Muscle layer of duodenum (tissue), 2 donors: Measurements from ENCODE around the gene AMBRA1.
A peak's percentile ranks its signal among the peaks of the same experiment; 100 is the strongest.

Source experiments
- H3K27ac ChIP-seq: one replicate; pipeline ENCODE4 v1.7.0; 2013; ENCODE audit warnings: mild to moderate bottlenecking, low read length
- H3K27me3 ChIP-seq: one replicate; pipeline ENCODE4 v1.7.0; 2013; ENCODE audit warnings: low read depth, mild to moderate bottlenecking, control low read depth, low read length
- H3K36me3 ChIP-seq, 2 donors: one replicate each; pipeline ENCODE4 v1.7.0; 2013; ENCODE audit warnings: low read length in 2 of 2, control low read depth in 1 of 2, mild to moderate bottlenecking in 1 of 2; ENCODE audit not compliant: insufficient read depth in 2 of 2, control insufficient read depth in 1 of 2
- H3K4me1 ChIP-seq, 2 donors: one replicate each; pipeline ENCODE4 v1.7.0; 2013; ENCODE audit warnings: low read length in 2 of 2, mild to moderate bottlenecking in 2 of 2, control low read depth in 1 of 2, moderate library complexity in 1 of 2; ENCODE audit not compliant: insufficient read depth in 2 of 2, control insufficient read depth in 1 of 2
- H3K4me3 ChIP-seq, 2 donors: one replicate each; pipeline ENCODE4 v1.7.0; 2013; ENCODE audit warnings: low read length in 2 of 2, low read depth in 1 of 2, mild to moderate bottlenecking in 1 of 2
- H3K9me3 ChIP-seq, 2 donors: one replicate each; pipeline ENCODE4 v1.7.0; 2013; ENCODE audit warnings: low read length in 2 of 2, control low read depth in 1 of 2, mild to moderate bottlenecking in 1 of 2; ENCODE audit not compliant: control insufficient read depth in 1 of 2
- donor health status: healthy.

The AMBRA1 gene

GRCh38 chr11:46387456-46387855, 206.4 kb downstream of the AMBRA1 start:
- Histone ChIP-seq H3K27ac (no peak overlapping the region), H3K4me3 (no peak overlapping the region), H3K36me3 (no peaks in the 10 kb centered on the region), H3K9me3 (no peaks in the 10 kb centered on the region), H3K27me3 (peaks cover 40% of the 10 kb centered on the region), H3K4me1 (peaks cover 4 to 33% of the 10 kb centered on the region in 2 donors)

DNA sequence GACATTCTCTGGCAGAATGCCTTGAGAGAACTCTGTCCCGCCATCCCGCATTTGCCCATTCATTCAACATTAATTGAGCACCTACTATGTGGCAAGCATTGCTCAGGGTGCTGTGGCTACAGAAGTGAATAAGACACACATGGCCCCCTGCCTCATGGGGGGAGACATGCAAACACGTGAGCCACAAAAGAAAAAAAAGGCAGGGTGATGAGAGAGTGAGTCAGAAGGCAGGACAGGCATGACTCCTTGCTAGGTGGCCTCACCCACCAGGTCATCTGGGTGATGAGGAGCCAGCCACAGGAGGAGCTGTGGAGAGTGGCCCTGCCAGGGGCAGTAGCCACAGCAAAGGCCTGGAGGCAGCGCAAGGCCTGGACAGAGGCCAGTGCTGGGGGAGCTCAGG, 207.1 kb downstream of the AMBRA1 start:
- H3K27ac ChIP-seq = no peak overlapping the region
- no peaks in the 10 kb centered on the region for H3K9me3 ChIP-seq
- peaks cover 40% of the 10 kb centered on the region for H3K27me3 ChIP-seq
- peaks cover 4 to 36% of the 10 kb centered on the region in 2 donors for H3K4me1 ChIP-seq
- no peak overlapping the region for H3K4me3 ChIP-seq
- H3K36me3 ChIP-seq = no peaks in the 10 kb centered on the region

- Histone ChIP-seq H3K27me3 (peaks cover 38% of the 10 kb centered on the region), H3K27ac (no peak overlapping the region), H3K4me1 (peaks cover 4 to 34% of the 10 kb centered on the region in 2 donors), H3K4me3 (no peak overlapping the region), H3K36me3 (no peaks in the 10 kb centered on the region), H3K9me3 (no peaks in the 10 kb centered on the region)
Measured at GRCh38 chr11:46386005-46386578, 207.7 kb downstream of the AMBRA1 start.

GRCh38 chr11:46385169-46386004, 208.4 kb downstream of the AMBRA1 start:
- Histone ChIP-seq H3K27ac (no peak overlapping the region), H3K4me3 (no peak overlapping the region), H3K4me1 (peaks cover 4 to 32% of the 10 kb centered on the region in 2 donors), H3K36me3 (no peaks in the 10 kb centered on the region), H3K27me3 (peaks cover 31% of the 10 kb centered on the region), H3K9me3 (no peaks in the 10 kb centered on the region)

GRCh38 chr11:46383974-46384701, 209.7 kb downstream of the AMBRA1 start:
- Histone ChIP-seq H3K36me3 (no peaks in the 10 kb centered on the region), H3K27me3 (peaks cover 20% of the 10 kb centered on the region), H3K9me3 (no peaks in the 10 kb centered on the region), H3K4me1 (peaks cover 4 to 21% of the 10 kb centered on the region in 2 donors), H3K27ac (peak overlapping the region; percentile 14), H3K4me3 (no peak overlapping the region)

- Histone ChIP-seq H3K9me3 (no peaks in the 10 kb centered on the region), H3K4me1 (peaks cover 0 to 20% of the 10 kb centered on the region in 2 donors), H3K36me3 (no peaks in the 10 kb centered on the region), H3K27me3 (peaks cover 12% of the 10 kb centered on the region), H3K4me3 (no peak overlapping the region), H3K27ac (peak overlapping the region; percentile 14)
Measured at GRCh38 chr11:46383404-46383758, 210.4 kb downstream of the AMBRA1 start.

- peaks cover 7% of the 10 kb centered on the region for H3K27me3 ChIP-seq
- no peak overlapping the region for H3K27ac ChIP-seq
- H3K4me3 ChIP-seq = peak overlapping the region; percentile 44 to 62
- H3K9me3 ChIP-seq = no peaks in the 10 kb centered on the region
- peaks cover 0 to 20% of the 10 kb centered on the region in 2 donors for H3K4me1 ChIP-seq
- H3K36me3 ChIP-seq = peaks cover 2 to 4% of the 10 kb centered on the region in 2 donors
Measured at GRCh38 chr11:46382646-46383403, 211.0 kb downstream of the AMBRA1 start.

- Histone ChIP-seq H3K4me3 (peak overlapping the region; percentile 44 to 62), H3K9me3 (no peaks in the 10 kb centered on the region), H3K4me1 (peaks cover 0 to 20% of the 10 kb centered on the region in 2 donors), H3K27me3 (peaks cover 7% of the 10 kb centered on the region), H3K36me3 (peaks cover 3 to 12% of the 10 kb centered on the region in 2 donors), H3K27ac (no peak overlapping the region)
Measured at GRCh38 chr11:46381819-46382645, 211.8 kb downstream of the AMBRA1 start.

DNA sequence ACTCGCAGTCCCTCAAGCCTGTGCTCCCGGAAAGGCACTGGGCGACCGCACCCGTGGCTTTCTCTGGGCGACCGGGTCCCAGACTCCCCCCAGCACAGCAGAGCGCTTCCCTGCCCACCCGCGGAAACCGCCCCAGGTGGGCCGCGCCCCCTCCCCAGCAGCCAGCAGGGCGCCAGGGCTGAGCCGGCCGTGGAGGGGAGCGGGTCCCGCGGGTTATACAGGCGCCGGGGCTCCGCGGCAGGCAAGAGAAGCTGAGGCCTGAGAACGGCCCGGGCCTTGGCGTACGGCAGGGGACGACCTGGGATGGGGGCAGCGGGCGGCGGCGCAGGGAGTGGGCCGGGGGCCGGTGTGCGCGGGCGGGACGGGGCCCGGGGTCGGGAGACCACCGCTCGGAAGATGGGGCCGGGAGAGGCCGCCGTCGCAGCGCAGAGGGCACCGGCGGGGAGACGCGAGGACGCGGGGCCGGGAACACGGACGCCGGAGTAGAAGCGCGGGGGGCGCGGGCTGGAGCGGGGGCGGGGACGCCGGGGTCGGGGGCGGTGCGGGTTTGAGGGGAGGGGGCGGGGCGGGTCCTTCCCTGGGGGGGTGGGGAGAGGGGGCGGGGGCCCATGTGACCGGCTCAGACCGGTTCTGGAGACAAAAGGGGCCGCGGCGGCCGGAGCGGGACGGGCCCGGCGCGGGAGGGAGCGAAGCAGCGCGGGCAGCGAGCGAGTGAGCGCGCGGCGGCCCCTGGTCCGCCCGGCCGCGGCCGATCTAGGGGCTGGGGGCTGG, 212.6 kb downstream of the AMBRA1 start, which contains the start of gene MDK:
MDK (plus strand) TSS at position 622 of the 771 bp plus-strand sequence. CDS start 389 bp downstream, outside the sequence.
- peaks cover 3 to 20% of the 10 kb centered on the region in 2 donors for H3K36me3 ChIP-seq
- no peaks in the 10 kb centered on the region for H3K9me3 ChIP-seq
- peaks cover 0 to 20% of the 10 kb centered on the region in 2 donors for H3K4me1 ChIP-seq
- no peak within 1 kb of the TSS for H3K27ac ChIP-seq
- no peaks in the 10 kb centered on the region for H3K27me3 ChIP-seq
- peak within 1 kb of the TSS; percentile 62 to 73 for H3K4me3 ChIP-seq
